Neutrophil (primary cell): Measurements from ENCODE around the gene MVB12B.

ENCODE experiments used
- H3K27ac ChIP-seq: fragments of 200-600 bp; sonication (generic); 2 replicates; pipeline ENCODE4 v1.5.1; 2016; ENCODE audit warnings: mild to moderate bottlenecking, moderate library complexity
- H3K27me3 ChIP-seq: fragments of 200-600 bp; sonication (generic); 2 replicates; pipeline ENCODE4 v1.6.0; 2016; ENCODE audit warnings: mild to moderate bottlenecking
- H3K36me3 ChIP-seq: fragments of 200-600 bp; sonication (generic); 2 replicates; pipeline ENCODE4 v1.5.1; 2017
- H3K4me1 ChIP-seq, 2 experiments: fragments of 200-600 bp in 1 of 2; sonication (generic) in 1 of 2; 1 replicate in 1 of 2; 2 replicates in 1 of 2; pipeline versions ENCODE4 v1.5.1 to v1.6.1; 2013 to 2016; ENCODE audit warnings: low read depth in 1 of 2, low read length in 1 of 2, mild to moderate bottlenecking in 1 of 2, moderate library complexity in 1 of 2; ENCODE audit not compliant: control insufficient read depth in 1 of 2, insufficient read depth in 1 of 2
- H3K4me3 ChIP-seq, 2 experiments: fragments of 200-600 bp in 1 of 2; sonication (generic) in 1 of 2; 1 replicate in 1 of 2; 2 replicates in 1 of 2; pipeline ENCODE4 v1.5.1; 2013 to 2016; ENCODE audit warnings: low read depth in 1 of 2, low read length in 1 of 2, mild to moderate bottlenecking in 1 of 2, moderate library complexity in 1 of 2
- H3K9me3 ChIP-seq: fragments of 200-600 bp; sonication (generic); 2 replicates; pipeline ENCODE4 v1.5.1; 2016
- TF ChIP-seq, protein P1 (sequence below): fragments of 200-600 bp; sonication (generic); IDR thresholded peaks from 2 replicates; pipeline ENCODE4 v1.5.1; 2016; ENCODE audit warnings: antibody characterized with exemption

MVB12B gene

DNA sequence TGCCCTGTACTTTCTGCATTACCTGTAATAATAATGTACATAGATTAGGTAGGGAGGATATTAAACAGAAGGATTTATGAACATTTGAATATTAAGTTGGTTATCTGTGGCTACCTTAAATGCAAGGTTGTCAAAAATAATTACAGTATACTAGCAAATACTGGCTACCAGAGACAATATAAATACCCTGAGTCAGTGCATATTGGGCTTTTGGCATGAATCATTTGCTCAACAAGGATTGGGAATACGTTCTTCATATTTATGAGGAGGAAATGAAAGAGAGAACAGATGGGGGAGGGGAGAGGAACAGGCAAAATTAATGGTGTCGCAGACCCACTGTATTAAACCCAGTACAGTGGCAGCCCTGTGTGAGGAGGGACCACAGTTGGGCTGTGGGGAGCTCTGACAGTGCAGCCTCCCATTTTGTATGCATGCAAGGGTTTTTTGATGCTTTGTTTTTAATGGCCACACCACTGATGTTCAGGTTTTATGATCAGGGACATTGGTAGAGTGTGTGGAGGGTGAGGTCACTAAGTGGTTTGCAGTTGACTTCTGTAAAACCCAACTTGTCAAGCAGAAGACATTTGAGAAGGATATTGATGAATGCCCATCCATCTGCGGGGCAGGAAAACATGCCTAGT lies 56.9 kb downstream of the MVB12B start:
- Histone ChIP-seq H3K4me3 (no peak overlapping the region), H3K27me3 (no peaks in the 10 kb centered on the region), H3K4me1 (peaks cover 8 to 11% of the 10 kb centered on the region in 2 experiments), H3K36me3 (peaks cover 3% of the 10 kb centered on the region), H3K9me3 (no peaks in the 10 kb centered on the region), H3K27ac (no peak overlapping the region)
- TF ChIP-seq, protein P1, sequence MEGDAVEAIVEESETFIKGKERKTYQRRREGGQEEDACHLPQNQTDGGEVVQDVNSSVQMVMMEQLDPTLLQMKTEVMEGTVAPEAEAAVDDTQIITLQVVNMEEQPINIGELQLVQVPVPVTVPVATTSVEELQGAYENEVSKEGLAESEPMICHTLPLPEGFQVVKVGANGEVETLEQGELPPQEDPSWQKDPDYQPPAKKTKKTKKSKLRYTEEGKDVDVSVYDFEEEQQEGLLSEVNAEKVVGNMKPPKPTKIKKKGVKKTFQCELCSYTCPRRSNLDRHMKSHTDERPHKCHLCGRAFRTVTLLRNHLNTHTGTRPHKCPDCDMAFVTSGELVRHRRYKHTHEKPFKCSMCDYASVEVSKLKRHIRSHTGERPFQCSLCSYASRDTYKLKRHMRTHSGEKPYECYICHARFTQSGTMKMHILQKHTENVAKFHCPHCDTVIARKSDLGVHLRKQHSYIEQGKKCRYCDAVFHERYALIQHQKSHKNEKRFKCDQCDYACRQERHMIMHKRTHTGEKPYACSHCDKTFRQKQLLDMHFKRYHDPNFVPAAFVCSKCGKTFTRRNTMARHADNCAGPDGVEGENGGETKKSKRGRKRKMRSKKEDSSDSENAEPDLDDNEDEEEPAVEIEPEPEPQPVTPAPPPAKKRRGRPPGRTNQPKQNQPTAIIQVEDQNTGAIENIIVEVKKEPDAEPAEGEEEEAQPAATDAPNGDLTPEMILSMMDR, result no peak

DNA sequence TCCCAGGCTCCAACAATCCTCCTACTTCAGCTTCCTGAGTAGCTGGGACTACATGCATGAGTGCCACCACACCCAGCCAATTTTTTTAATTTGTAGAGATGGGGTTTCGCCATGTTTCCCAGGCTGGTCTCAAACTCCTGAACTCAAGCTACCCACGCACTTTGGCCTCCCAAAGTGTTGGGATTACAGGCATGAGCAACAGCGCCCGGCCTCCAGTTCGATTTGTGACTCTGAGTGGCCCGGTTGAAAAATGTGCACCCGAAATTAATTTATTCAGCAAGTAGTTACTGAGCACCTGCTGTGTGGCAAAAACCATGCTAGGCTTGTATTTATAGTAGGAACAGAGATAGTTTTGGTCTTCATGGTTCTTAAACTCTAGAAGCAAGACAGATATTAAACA lies 58.3 kb downstream of the MVB12B start:
- Histone ChIP-seq H3K27ac (no peak overlapping the region), H3K9me3 (no peaks in the 10 kb centered on the region), H3K4me3 (no peak overlapping the region), H3K27me3 (no peaks in the 10 kb centered on the region), H3K36me3 (peaks cover 3% of the 10 kb centered on the region), H3K4me1 (peaks cover 17 to 20% of the 10 kb centered on the region in 2 experiments)
- TF ChIP-seq, protein P1, result no peak

DNA sequence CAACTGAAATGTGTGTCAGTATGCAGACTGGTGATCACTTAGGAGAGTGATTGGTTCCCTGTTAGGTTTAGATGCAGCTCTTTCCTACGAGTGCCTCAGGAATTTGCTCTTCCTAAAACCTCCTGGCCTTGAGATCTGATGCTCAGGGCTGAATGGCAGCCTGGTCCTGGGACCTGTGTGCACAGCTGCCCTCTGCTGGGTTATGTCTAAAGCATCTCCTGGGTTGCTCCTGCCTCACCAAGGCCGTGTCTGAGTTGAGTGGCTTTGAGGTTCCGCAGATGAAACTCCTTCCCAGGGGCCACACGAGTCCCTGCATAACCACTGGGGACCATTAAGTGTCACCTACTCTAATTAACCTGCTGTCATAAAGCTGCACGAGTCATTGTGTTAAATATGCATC lies 59.5 kb downstream of the MVB12B start:
- no peaks in the 10 kb centered on the region for H3K9me3 ChIP-seq
- no peak overlapping the region for H3K4me3 ChIP-seq
- TF ChIP-seq, protein P1, result no peak
- H3K27me3 ChIP-seq, result no peaks in the 10 kb centered on the region
- no peak overlapping the region for H3K27ac ChIP-seq
- peaks cover 29 to 31% of the 10 kb centered on the region in 2 experiments for H3K4me1 ChIP-seq
- peaks cover 3% of the 10 kb centered on the region for H3K36me3 ChIP-seq

GRCh38 chr9:126386776-126387175 lies 60.1 kb downstream of the MVB12B start:
- Histone ChIP-seq H3K36me3 (no peaks in the 10 kb centered on the region), H3K27ac (no peak overlapping the region), H3K9me3 (no peaks in the 10 kb centered on the region), H3K4me1 (peaks cover 36 to 38% of the 10 kb centered on the region in 2 experiments), H3K27me3 (no peaks in the 10 kb centered on the region), H3K4me3 (no peak overlapping the region)
- TF ChIP-seq, protein P1, result no peak

GRCh38 chr9:126388964-126389708 lies 62.5 kb downstream of the MVB12B start:
- TF ChIP-seq, protein P1, result no peak
- H3K4me1 ChIP-seq, result peaks cover 40 to 45% of the 10 kb centered on the region in 2 experiments
- H3K9me3 ChIP-seq, result no peaks in the 10 kb centered on the region
- peak overlapping the region; percentile 91 for H3K27ac ChIP-seq
- peaks cover 8% of the 10 kb centered on the region for H3K36me3 ChIP-seq
- H3K4me3 ChIP-seq, result peak overlapping the region; percentile 46 to 52
- no peaks in the 10 kb centered on the region for H3K27me3 ChIP-seq
